Left lung (tissue), 10 donors: ENCODE measurements around the gene SEC22C. TPM values are rescaled to one million over a fixed set of nuclear protein-coding genes. Genes with fewer than 3 reads are reported as not detected.
A peak's percentile ranks its signal among the peaks of the same experiment; 100 is the strongest.

Source experiments
- ATAC-seq: fragments of 200-7000 bp; cut with Tn5 transposase; one replicate; pipeline ENCODE4 v1.9.1; 2020; ENCODE audit warnings: moderate library complexity
- DNase-seq, 4 donors: peaks; one replicate each; pipeline ENCODE4 v3.0.0-alpha.2; 2013 to 2020
- H3K27ac ChIP-seq, 2 donors: fragments of 200-600 bp; sonication (generic) in 1 of 2; one replicate each; pipeline versions ENCODE4 v1.5.0 to v1.8.0; 2020 to 2021
- H3K27me3 ChIP-seq, 2 donors: fragments of 200-600 bp; sonication (generic) in 1 of 2; one replicate each; pipeline versions ENCODE4 v1.5.0 to v1.8.0; 2020 to 2021
- H3K36me3 ChIP-seq, 2 donors: fragments of 200-600 bp; sonication (generic) in 1 of 2; one replicate each; pipeline versions ENCODE4 v1.5.0 to v1.8.0; 2020 to 2021
- H3K4me1 ChIP-seq, 2 donors: fragments of 200-600 bp; one replicate each; pipeline ENCODE4 v1.8.0; 2021
- H3K4me3 ChIP-seq, 2 donors: fragments of 200-600 bp; sonication (generic) in 1 of 2; one replicate each; pipeline versions ENCODE4 v1.5.0 to v1.8.0; 2020 to 2021; ENCODE audit warnings: mild to moderate bottlenecking in 1 of 2
- H3K9me3 ChIP-seq, 2 donors: fragments of 200-600 bp; sonication (generic) in 1 of 2; one replicate each; pipeline versions ENCODE4 v1.5.0 to v1.8.0; 2020 to 2021
- CTCF ChIP-seq, 2 donors: fragments of 200-600 bp; sonication (generic) in 1 of 2; IDR thresholded peaks; one replicate each; pipeline versions ENCODE4 v1.5.0 to v1.8.0; 2021; ENCODE audit warnings: antibody characterized with exemption in 2 of 2
- intact Hi-C, 2 donors: fragments of 100-400 bp; cut with DNase I; formaldehyde crosslinking; loops; one replicate each; pipeline versions ENCODE4 v1.11.2 to v1.14.2; 2022
- polyA plus RNA-seq, 6 donors: library from polyadenylated mRNA; unstranded; fragments of 120-200 nt; gene quantifications; one replicate each; pipeline ENCODE4 v1.2.1, GENCODE V29; 2013; ENCODE audit not compliant: insufficient read length in 6 of 6
- total RNA-seq, 2 donors: library from RNA; stranded (reverse); fragmentation: NEBNext Ultra II Directional; extraction: Animal tissue kit (Norgen Biotek cat#: 25700); gene quantifications; one replicate each; pipeline ENCODE4 v1.2.1, GENCODE V29; 2021
- donor health status: DM: no; HTN: yes; CAD: no.
- donor health status: DM: no; HTN: no; CAD: no.

The SEC22C gene
- total and polyA plus RNA-seq, 8 donors = 40.9 to 55.2 (median 46.1) TPM

DNA sequence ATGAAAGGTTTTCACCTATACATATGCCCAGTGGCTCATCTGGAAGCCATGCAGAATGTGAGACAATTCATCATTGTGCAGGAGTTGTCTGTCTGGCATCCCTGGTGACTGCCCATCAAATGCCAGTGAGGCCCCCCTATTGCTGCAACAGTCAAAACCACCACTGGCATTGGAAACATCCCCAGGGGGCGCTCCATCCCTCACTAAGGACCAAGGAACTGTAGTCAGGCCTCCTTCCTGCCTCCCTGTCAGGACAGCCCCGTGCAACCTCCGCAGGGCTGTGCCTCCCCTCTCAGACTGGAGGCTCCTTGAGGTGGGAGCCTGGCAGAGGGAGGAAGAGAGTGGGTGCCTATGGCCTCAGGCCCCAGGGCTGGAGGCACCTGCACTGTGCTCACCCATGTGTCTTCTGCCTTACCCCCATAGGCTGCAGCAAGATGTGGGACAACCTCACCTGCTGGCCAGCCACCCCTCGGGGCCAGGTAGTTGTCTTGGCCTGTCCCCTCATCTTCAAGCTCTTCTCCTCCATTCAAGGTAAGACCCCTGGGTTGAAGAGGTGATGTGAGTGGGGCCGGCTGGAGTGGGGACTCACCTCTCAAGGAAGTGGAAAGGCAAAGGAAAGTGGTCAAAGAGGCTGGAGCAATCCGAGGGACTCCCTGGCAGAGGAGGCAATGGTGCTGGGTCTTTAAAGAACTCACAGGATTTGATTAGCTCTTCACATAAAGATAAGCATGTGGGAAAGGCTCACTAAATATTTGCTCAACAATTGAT lies 62.8 kb downstream of the SEC22C start:
- ATAC-seq (no peak), DNase-seq (no peak)
- TF ChIP-seq CTCF (IDR thresholded peaks at IDR 0.05) = no peak
- Histone ChIP-seq H3K4me1 (peaks cover 0 to 30% of the 10 kb centered on the region in 2 donors), H3K36me3 (peaks cover 0 to 12% of the 10 kb centered on the region in 2 donors), H3K4me3 (no peak overlapping the region), H3K27ac (peak overlapping the region; percentile 44 to 51), H3K9me3 (no peaks in the 10 kb centered on the region), H3K27me3 (no peaks in the 10 kb centered on the region)
- intact Hi-C loops = no loop called here

DNA sequence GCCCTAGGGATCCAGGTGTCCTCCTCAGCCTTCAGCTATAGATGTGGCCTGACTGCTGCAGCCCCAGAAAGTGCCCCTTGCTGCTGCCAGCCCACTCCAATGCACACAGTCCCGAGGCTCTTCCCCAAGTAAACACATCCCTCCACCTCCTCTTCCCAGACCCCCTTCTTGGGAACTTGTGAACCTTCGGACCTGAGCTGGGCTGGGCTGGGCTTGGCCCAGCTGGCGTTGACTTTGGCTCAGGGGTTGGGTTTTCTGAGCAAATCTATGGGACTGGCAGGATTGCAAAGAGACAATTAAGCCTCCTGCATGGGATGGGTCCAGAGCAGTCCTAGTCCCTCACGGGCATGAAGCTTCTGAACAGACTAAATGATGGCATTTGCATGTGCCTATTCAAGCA lies 64.7 kb downstream of the SEC22C start:
- DNase-seq = peak in 1 of 4 donors; percentile 28
- intact Hi-C loops = no loop called here
- no peak for ATAC-seq
- TF ChIP-seq CTCF (IDR thresholded peaks at IDR 0.05) = no peak
- Histone ChIP-seq H3K27ac (peak overlapping the region in 1 of 2 donors; percentile 13), H3K36me3 (peaks cover 0 to 20% of the 10 kb centered on the region in 2 donors), H3K4me3 (no peak overlapping the region), H3K9me3 (no peaks in the 10 kb centered on the region), H3K27me3 (no peaks in the 10 kb centered on the region), H3K4me1 (peaks cover 0 to 32% of the 10 kb centered on the region in 2 donors)

DNA sequence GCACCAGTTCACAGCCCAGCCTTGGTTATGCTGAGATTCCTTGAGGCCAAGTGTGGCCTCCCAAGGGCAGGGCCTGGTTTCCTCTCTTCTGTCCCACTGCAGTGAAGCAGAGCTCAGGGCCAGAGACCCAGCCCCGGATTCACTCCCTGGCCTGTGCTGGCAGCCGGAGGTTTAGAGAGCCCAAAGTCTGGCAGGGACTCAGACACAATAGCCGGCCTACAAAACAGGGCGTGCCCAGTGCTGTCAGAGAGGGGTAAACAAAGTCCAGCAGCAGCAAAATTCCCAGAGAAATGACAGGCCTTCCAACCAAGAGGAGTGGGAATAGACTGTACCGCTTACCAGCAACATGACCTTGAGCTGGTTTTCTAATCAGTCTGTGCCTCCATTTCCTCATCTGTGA lies 65.3 kb downstream of the SEC22C start:
- TF ChIP-seq CTCF (IDR thresholded peaks at IDR 0.05) = no peak
- Histone ChIP-seq H3K4me1 (peaks cover 0 to 38% of the 10 kb centered on the region in 2 donors), H3K27me3 (no peaks in the 10 kb centered on the region), H3K9me3 (no peaks in the 10 kb centered on the region), H3K36me3 (peaks cover 0 to 20% of the 10 kb centered on the region in 2 donors), H3K4me3 (no peak overlapping the region), H3K27ac (peak overlapping the region; percentile 13 to 48)
- ATAC-seq = peak; percentile 28
- intact Hi-C loops = no loop called here
- peak in 1 of 4 donors; percentile 31 for DNase-seq

- DNase-seq (no peak), ATAC-seq (no peak)
- Histone ChIP-seq H3K27me3 (no peaks in the 10 kb centered on the region), H3K4me1 (peaks cover 0 to 43% of the 10 kb centered on the region in 2 donors), H3K9me3 (no peaks in the 10 kb centered on the region), H3K27ac (peak overlapping the region; percentile 48), H3K36me3 (peaks cover 0 to 20% of the 10 kb centered on the region in 2 donors), H3K4me3 (no peak overlapping the region)
- no peak for TF ChIP-seq CTCF (IDR thresholded peaks at IDR 0.05)
- intact Hi-C loops = no loop called here
These were observed 65.8 kb downstream of the SEC22C start for GRCh38 chr3:42515976-42516375.

DNA sequence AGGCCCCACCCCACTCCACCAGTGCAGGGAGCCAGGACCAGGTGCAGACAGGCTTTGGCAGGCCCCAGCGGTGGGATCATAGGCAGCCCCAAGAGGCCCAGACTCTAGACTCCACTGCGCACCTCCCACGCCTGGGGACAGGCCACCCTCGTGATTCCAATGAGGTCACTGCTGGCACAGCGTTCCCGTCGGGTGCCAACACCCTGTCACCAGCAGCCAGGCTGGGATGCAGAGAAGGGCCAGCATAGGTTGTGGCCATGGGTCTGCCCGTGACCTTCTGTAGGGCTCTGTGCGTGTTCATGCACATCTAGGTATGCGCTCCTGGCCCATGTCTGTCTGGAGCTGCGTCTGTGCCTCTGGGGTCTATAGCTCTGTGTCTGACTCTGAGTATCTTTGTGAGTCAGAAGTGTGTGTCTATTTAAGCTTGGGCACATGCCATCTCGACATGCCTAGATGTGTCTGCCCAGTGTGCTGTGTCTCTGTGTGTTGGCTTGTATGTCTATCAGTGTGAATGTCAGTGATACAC lies 66.3 kb downstream of the SEC22C start:
- Histone ChIP-seq H3K9me3 (no peaks in the 10 kb centered on the region), H3K27ac (peak overlapping the region; percentile 33 to 35), H3K4me1 (peaks cover 0 to 47% of the 10 kb centered on the region in 2 donors), H3K36me3 (peaks cover 0 to 20% of the 10 kb centered on the region in 2 donors), H3K27me3 (no peaks in the 10 kb centered on the region), H3K4me3 (no peak overlapping the region)
- ATAC-seq (no peak), DNase-seq (no peak)
- TF ChIP-seq CTCF (IDR thresholded peaks at IDR 0.05) = no peak
- intact Hi-C loops = no loop called here
